ENCODE measurements around the gene CHRNB4.
A peak's percentile ranks its signal among the peaks of the same experiment; 100 is the strongest.

CHRNB4 gene

DNA sequence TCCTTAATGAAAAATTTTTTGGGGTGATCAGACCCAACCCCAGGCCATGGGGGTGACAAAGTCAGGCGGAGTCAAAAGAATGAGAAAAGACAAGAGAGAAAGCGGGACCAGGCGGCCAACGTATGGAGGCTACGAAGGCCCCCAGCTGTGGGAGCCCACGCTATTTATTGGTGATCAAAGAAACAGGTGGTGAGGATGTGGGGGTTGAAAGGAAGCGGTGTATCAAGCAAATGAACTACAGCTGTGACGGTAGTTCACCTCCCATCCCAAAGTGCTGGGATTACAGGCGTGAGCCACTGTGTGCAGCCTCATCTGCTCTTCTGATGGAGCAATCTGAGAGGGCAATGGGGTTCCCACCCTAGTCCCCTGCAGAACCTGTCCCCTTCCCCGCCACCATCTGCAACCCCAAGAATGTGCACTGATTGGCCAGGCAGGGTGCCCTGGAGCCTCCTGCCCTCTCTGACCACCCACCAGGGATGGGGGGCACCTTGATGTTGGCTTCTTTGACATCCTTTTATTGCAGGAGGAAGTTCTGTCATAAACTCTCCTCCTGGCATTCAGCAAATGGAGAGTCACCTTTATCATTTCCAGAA, 19.1 kb downstream of the CHRNB4 start:
- no peak overlapping the region for H3K4me3 ChIP-seq (ENCODE audit: low read depth, low read length)
- no peak for DNase-seq (ENCODE audit: low read depth)
- TF ChIP-seq, protein P1, sequence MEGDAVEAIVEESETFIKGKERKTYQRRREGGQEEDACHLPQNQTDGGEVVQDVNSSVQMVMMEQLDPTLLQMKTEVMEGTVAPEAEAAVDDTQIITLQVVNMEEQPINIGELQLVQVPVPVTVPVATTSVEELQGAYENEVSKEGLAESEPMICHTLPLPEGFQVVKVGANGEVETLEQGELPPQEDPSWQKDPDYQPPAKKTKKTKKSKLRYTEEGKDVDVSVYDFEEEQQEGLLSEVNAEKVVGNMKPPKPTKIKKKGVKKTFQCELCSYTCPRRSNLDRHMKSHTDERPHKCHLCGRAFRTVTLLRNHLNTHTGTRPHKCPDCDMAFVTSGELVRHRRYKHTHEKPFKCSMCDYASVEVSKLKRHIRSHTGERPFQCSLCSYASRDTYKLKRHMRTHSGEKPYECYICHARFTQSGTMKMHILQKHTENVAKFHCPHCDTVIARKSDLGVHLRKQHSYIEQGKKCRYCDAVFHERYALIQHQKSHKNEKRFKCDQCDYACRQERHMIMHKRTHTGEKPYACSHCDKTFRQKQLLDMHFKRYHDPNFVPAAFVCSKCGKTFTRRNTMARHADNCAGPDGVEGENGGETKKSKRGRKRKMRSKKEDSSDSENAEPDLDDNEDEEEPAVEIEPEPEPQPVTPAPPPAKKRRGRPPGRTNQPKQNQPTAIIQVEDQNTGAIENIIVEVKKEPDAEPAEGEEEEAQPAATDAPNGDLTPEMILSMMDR (IDR thresholded peaks at IDR 0.05; ENCODE audit: insufficient read depth, low read depth, low read length, missing control alignments): no peak

DNA sequence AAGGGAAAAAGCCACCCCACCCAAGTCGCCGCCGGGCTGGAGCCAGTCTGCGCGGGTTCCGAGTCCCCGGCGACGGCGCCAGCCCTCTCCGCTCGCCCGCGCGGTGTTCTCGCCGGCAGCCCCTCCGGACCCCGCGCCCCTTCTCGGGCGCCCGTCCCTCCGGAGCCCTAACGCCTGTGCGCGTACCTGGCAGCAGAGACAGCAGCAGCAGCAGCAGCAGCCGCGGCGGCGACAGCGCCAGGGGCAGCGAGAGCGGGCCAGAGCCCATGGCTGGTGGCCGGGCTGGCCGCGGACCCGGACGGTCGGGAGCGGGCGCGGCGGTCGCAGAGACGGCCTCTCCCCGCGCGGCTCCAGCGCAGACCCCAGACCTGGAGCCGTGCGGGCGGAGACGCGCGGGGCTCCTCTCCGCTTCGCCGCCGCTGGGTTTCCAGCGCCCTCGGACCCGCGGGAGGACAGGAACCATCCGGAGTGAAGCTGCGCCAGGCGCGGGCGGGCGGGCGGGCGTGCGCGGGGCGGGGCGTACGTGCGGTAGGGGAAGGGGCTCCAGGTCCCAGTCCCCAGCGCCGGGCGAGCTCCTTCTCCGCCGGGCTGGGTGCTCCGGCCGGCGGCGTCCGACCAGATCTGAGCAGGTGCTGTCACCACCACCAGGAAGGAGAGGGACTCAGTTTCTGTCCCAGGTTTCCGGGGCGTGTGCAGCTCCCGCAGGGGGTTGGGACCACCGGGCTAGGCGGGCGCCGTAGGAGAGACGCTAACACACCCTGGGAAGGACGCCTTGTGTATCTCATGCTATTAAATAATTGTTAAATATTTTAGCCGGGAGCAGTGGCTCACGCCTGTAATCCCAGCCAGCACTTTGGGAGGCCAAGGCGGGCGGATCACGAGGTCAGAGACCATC, 20.2 kb downstream of the CHRNB4 start, which contains the start of gene CHRNA3:
Gene CHRNA3, minus strand, starts transcription at position 470 of the 895 bp plus-strand sequence. Its CDS starts 202 bp downstream, at position 268.
- H3K4me3 ChIP-seq (ENCODE audit: low read depth, low read length): no peak within 1 kb of the TSS
- no peak for DNase-seq (ENCODE audit: low read depth)
- TF ChIP-seq, protein P1 (IDR thresholded peaks at IDR 0.05; ENCODE audit: insufficient read depth, low read depth, low read length, missing control alignments): no peak

DNA sequence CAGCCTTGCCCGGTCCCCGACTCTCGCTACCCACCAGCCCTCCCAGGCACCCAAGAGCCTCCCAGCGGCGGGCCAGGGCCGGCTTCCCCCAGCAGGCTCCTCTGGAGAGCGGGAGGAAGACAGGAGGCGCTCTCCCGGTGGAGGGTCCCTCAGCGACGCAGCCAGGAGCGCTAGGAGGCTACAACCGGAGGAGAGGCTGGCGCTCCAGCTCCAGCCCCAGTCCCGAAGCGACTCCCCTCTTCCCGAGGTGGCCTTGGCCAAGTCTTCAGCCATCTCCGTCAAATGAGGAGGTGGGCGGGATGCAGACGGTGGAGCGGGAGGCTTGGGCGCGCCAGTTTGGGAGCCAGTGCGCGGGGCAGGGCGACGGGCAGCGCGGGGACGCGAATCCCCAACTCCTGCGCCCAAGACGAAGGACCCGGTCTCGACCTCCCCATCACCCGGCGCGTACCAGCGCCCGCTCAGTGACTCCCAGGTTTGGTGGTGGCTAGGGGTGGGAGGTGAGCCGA, 20.9 kb downstream of the CHRNB4 start:
- TF ChIP-seq, protein P1 (IDR thresholded peaks at IDR 0.05; ENCODE audit: insufficient read depth, low read depth, low read length, missing control alignments): no peak
- no peak overlapping the region for H3K4me3 ChIP-seq (ENCODE audit: low read depth, low read length)
- DNase-seq (ENCODE audit: low read depth): no peak

DNA sequence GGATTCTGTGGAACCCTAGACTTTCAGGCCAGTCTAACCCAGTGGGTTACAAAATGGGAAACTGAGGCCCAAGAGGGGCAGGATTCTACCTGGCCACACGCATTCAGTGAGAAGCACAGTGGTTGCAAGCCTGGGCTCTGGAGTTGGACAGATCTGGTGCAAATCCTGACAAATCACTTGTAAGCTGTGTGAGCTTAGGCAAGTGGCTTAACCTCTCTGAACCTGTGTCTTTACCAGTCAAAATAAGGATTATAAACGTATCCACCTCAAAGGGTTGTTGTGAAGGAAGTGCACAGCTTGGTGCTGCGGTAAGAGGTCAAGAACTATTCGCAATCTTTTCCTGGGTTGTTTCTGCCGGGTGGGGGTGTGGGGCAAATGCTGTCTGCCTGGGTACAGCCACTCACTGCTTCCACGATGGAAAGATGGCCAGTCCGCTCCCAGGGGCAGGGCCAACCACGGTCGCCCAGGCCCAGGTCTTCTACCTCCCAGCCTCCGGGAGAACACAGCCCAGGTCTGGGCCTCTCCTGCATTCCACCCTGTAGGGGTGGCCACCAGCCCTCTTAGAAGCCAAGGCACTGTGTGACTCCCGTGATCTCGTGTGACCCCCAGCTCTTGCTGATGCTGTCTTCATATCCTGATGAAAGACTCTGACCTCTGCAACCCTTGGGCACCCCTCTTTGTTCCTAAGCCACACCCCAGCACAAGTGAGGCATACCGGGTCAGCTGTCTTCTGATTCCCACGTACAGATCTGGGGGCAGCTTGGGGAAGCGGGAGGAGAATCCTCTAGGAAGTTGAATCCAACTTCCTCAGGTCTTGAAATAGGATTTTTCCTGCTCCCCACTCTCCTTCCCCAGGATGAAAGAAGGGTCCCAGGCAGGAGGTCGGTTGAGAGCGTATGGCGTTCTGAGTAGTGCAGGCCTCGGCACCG, 21.7 kb downstream of the CHRNB4 start:
- TF ChIP-seq, protein P1 (IDR thresholded peaks at IDR 0.05; ENCODE audit: insufficient read depth, low read depth, low read length, missing control alignments): no peak
- no peak for DNase-seq (ENCODE audit: low read depth)
- H3K4me3 ChIP-seq (ENCODE audit: low read depth, low read length): no peak overlapping the region

DNA sequence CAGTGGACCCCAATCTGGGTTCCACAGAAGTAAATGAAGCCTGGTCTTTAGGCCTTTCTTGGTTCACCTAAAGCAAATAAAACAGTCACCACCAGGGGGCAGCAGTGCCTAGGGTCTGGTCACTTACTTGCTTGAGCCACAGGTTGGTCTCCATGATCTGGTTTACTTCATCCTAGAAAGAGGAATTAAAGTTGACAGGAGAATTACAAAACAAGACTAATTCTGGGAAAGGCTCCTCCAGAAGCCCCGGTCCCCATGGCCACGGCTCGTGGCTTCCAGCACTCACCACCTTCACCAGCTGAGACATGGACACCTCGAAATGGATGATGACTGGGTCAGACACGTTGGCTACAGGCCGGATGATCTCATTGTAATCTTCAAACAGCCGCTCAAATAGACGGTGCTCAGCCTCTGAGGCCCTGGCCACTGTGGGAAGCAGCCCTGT, 22.5 kb downstream of the CHRNB4 start:
- TF ChIP-seq, protein P1 (IDR thresholded peaks at IDR 0.05; ENCODE audit: insufficient read depth, low read depth, low read length, missing control alignments): peak; percentile 77
- H3K4me3 ChIP-seq (ENCODE audit: low read depth, low read length): no peak overlapping the region
- peak; percentile 87 for DNase-seq (ENCODE audit: low read depth)

DNA sequence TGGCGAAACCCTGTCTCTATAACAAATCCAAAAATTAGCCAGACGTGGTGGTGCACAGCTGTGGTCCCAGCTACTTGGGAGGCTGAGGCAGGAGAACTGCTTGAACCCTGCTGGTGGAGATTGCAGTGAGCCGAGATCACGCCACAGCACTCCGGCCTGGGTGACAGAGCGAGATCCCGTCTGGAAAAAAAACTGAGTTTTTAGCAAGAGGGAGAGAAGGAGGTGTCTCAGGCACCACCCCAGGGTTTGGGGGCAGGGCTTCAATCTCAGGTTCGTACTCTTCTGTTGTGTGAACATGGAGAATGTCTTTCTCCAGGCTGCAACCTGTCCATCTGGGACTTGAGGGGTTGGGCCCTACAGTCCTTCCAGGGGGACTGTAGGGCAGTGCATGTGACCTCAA, 22.9 kb downstream of the CHRNB4 start:
- no peak for DNase-seq (ENCODE audit: low read depth)
- no peak overlapping the region for H3K4me3 ChIP-seq (ENCODE audit: low read depth, low read length)
- TF ChIP-seq, protein P1 (IDR thresholded peaks at IDR 0.05; ENCODE audit: insufficient read depth, low read depth, low read length, missing control alignments): no peak

All from GM12865 (cell line).